IPS-18c (cell line): Measurements from ENCODE around the gene MYOZ3.

Experiments used
- H3K4me3 ChIP-seq: 2 replicates; pipeline ENCODE4 v1.7.0; 2013; ENCODE audit warnings: low read depth, mild to moderate bottlenecking, low read length, moderate library complexity; ENCODE audit not compliant: insufficient read depth
- H3K9me3 ChIP-seq: one replicate; pipeline ENCODE4 v1.6.1; 2013; ENCODE audit warnings: mild to moderate bottlenecking, low read length, moderate library complexity; ENCODE audit not compliant: control insufficient read depth, insufficient read depth

MYOZ3 gene

DNA sequence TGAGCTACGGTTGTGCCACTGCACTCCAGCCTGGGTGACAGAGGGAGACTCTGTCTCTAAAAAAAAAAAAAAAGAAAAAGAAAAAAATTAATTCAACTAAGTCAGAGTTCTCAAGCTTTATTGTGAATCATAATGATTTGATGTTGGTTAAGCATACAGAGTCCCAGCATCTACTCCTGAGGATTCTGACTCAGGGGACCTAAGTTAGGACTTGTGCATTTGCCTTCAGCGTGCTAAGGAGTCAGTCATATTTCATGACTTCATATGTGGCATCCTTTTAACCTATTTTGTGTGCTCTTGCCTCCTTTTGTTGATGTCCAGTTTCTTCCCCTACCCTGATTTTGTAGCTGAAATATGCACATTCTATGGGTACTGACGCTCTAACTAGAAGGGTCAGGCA, 2.9 kb downstream of the MYOZ3 start:
- Histone ChIP-seq H3K4me3 (no peak overlapping the region), H3K9me3 (no peaks in the 10 kb centered on the region)

DNA sequence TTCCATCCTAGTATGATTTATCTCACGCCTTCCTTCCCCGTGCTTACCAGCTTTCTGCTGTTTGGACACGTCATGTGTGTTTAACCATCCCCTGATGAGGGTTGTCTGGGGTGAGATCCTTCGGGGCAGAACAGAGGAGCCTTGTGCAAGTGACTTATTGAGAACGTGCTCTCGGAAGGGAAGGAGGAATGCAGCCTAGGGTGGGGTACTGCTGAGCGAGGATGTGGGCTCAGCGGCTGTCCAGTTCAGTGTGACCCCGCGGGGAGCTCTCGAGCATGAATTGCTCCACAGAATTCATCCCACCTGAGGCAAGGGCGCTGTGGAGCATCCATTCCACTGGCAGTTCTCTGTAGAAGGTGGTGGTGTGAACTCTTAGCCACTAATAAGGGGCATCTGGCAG, 4.0 kb downstream of the MYOZ3 start:
- H3K9me3 ChIP-seq: no peaks in the 10 kb centered on the region
- no peak overlapping the region for H3K4me3 ChIP-seq

DNA sequence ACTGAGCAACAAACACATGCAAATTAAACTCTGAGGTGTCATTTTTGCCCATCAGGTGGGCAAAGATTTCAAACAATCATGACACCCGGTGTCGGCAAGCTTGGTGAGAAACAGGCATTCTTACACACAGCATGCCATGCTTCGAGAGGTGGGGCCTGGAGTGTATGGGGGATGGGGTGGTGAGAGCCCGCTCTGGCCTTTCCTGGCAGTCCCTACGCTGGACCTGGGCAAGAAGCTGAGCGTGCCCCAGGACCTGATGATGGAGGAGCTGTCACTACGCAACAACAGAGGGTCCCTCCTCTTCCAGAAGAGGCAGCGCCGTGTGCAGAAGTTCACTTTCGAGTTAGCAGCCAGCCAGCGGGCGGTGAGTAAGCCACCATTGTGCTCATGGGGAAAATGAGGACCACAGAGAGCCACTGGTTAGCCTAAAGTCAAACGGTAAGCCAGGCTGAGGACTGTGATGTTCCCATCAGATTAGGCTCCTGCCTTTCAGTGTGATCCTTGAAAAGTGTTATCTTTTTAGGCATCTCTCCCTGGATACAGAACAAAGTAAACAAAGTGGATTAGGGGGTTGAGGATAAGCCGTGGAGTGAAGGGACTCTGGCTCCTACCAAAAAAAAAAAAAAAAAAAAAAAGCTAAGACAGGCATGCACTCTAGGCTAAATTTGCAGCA, 9.4 kb downstream of the MYOZ3 start:
- H3K4me3 ChIP-seq: no peak overlapping the region; the same call in 1 of the 2 replicates
- H3K9me3 ChIP-seq: no peaks in the 10 kb centered on the region

DNA sequence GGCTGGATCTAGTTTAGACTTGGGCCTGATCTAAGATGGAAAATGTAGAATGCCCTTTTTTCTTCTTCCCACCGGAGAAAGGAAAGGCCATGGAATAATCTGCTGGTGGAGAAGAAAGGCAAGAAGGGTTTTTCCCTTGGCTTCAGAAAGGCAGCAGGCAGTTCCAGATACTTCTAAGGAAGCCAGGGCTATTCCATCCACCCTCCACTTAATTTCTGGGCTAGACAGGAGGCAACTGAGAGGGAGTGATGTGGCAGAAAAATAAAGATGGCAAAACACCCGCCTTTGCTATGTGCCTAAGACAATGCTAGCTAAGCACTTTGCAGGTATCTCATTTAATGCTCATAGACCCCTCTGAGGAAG, 9.9 kb downstream of the MYOZ3 start:
- H3K4me3 ChIP-seq: peak overlapping the region; percentile 90
- H3K9me3 ChIP-seq: no peaks in the 10 kb centered on the region

DNA sequence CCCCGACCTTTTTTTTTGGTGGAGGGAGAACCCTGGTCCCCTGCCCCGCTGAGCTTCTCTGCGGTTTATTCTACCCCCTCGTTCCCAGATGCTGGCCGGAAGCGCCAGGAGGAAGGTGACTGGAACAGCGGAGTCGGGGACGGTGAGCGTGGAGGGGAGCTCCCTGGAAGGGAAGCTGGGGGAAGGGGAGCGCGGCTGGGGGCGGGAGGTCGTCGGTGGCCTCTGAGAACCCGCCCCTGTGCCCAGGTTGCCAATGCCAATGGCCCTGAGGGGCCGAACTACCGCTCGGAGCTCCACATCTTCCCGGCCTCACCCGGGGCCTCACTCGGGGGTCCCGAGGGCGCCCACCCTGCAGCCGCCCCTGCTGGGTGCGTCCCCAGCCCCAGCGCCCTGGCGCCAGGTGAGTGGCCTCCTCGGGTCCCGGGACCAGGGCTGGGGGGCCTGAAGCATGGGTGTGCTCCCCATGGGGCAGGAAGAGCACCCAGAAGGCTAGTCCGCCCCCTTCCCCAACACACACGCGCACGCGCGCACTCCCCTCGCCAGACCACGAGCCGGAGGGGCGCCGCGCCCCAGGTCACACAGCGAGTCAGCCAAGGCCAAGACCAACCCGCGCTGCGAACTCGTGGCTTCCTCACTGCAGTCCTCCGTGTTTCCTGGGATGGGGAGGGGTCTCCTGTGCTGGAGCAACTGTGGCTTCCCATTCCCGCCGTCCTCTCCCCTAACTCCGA, 10.6 kb downstream of the MYOZ3 start:
- no peaks in the 10 kb centered on the region for H3K9me3 ChIP-seq
- peak overlapping the region; percentile 90 for H3K4me3 ChIP-seq

DNA sequence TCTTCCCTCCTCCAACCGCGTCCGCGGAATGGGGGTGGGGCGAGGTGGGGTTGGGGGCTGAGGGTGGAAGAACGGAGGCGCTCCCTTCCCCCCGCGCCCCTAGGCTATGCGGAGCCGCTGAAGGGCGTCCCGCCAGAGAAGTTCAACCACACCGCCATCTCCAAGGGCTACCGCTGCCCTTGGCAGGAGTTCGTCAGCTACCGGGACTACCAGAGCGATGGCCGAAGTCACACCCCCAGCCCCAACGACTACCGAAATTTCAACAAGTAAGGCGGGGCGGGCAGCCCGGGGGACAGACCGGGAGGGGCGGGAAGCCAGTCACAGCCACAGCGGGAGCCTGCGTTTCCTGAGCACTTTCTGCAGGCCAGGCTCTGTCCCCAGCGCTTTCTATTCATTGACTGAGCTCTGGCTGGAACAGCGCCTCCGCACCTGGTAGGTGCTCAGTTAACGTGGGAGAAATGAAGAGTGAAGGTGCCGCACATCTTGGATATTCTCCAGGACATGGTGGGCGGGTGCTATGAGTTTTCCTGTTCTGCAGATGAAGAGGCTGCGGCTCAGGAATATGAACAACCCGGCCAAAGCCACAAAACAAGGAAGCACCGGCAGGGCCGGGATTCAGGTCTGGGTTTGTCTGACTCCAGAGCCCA, 11.3 kb downstream of the MYOZ3 start:
- no peaks in the 10 kb centered on the region for H3K9me3 ChIP-seq
- peak overlapping the region; percentile 90 for H3K4me3 ChIP-seq

DNA sequence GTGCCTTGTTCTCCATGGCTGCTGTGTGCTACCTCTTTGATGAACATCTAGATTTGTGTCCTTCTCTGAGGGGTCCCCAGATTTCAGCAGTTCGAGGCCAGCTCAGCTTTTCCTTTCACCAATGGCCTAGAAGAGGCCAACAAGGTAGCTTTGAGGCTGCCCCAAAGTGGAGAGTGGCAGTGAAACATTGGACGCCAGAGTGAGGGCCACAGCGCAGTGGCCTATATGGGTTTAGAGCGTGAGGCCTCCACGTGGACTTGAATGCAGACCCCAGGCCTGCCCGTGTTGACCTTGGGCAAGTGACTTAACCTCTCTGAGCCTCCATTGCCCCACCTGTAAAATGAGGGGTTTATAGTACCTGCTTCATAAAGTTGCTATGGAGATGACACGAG, 11.8 kb downstream of the MYOZ3 start:
- Histone ChIP-seq H3K9me3 (no peaks in the 10 kb centered on the region), H3K4me3 (peak overlapping the region; percentile 90)

DNA sequence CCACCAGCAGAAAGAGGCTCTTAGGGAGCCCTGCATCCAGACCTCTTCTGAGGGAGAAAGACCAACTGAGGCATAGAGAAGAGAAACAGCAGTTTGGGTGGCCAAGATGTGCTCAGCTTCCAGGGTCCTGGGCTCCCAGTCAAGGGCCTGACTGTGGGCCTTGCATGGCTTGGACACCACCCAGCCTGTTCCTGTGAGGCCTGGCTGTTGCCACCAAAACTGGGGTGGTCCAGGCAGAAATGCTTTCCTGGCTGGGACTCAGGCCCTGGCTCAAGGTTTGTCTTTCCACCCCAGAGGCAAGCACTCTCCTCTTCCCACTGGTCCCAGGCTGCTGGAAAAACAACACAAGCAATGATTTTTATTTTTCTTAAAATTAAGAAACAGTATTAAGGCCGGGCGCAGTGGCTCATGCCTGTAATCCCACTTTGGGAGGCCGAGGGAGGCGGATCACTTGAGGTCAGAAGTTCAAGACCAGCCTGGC, 13.3 kb downstream of the MYOZ3 start:
- Histone ChIP-seq H3K9me3 (no peaks in the 10 kb centered on the region), H3K4me3 (no peak overlapping the region)

DNA sequence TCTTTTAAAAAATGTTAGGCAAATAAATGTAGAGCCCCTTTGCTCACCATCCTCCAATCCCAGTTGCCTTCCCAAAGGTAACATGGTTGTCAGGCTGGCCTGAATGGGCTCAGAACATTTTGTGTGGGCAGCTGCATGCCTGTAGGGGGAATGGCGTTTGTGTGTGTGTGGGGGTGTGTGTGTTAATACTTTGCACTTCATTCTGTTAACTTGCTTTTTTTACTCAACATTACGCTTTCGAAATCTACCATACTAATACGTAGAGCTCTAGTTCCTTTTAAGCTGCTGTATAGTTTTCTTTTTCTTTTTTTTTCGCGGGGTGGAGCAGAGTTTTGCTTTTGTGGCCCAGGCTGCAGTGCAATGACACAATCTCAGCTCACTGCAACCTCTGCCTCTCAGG, 14.0 kb downstream of the MYOZ3 start:
- Histone ChIP-seq H3K9me3 (no peaks in the 10 kb centered on the region), H3K4me3 (no peak overlapping the region)

DNA sequence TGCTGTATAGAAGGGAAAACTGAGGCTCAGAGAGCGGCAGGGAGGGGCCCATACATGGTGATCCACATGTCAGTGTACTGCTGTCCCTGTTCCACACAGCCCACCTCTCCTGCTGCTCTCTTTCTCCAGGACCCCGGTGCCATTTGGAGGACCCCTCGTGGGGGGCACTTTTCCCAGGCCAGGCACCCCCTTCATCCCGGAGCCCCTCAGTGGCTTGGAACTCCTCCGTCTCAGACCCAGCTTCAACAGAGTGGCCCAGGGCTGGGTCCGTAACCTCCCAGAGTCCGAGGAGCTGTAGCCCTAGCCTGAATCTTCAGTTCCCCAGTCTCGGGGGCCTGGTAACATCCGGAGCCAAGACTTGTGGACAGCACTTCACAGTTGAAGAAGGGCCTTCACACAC, 15.5 kb downstream of the MYOZ3 start:
- Histone ChIP-seq H3K9me3 (no peaks in the 10 kb centered on the region), H3K4me3 (no peak overlapping the region)

DNA sequence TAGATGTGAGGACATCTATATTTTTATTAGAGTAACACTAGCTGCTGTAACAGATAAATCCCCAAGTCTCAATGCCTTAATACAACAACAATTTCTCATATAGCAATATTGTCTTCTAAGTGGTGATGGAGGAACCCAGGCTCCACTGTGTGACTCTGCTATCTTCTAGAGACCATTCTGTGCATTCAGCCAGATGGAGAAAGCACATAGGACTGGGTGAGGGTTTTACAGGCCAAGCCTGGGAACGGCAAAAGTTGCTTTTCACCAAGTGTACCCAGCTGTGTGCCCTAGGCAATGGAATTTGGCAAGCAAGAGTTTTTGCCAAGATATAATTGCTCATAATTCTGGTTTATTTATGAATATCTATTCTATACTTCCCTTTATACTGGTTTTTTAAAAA, 28.1 kb downstream of the MYOZ3 start:
- H3K4me3 ChIP-seq: no peak overlapping the region
- H3K9me3 ChIP-seq: no peaks in the 10 kb centered on the region

DNA sequence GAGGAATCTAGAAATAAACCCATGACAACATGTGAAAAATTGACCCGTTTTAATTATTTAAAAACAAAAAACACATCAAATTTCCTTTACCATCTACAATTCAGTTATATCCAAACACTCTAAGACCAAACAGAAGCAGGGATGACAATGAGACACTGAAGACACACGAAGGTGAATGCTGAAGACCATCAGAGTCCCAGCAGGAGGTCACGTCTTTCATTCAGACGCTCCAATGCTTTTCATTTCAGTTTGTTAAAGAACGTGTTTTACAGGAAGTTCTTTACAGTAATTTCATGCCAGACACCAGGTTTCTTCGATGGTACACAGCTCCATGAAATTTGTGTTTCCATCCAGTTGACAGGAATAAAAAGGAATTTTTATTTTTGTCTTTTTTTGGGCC, 29.7 kb downstream of the MYOZ3 start:
- no peaks in the 10 kb centered on the region for H3K9me3 ChIP-seq
- no peak overlapping the region for H3K4me3 ChIP-seq

DNA sequence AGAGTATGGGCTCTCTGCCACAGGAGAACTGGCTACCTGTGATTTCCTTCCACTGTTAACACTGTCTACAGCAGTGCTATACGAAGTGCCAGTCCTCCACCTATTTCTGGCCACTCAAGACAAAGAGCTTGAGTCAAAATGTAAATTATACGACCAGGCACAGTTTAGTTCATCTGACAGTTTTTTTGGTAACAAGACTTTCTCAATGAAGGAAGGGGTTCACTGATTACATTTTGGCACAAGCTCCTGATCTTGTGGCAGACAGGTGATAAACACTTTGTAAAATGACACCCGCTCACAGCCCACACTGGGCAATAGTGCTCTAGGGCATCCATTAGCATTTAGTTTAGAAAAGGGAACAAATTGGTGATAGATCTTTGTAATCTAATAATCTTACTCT, 31.2 kb downstream of the MYOZ3 start:
- Histone ChIP-seq H3K9me3 (peaks cover 2% of the 10 kb centered on the region), H3K4me3 (no peak overlapping the region)

DNA sequence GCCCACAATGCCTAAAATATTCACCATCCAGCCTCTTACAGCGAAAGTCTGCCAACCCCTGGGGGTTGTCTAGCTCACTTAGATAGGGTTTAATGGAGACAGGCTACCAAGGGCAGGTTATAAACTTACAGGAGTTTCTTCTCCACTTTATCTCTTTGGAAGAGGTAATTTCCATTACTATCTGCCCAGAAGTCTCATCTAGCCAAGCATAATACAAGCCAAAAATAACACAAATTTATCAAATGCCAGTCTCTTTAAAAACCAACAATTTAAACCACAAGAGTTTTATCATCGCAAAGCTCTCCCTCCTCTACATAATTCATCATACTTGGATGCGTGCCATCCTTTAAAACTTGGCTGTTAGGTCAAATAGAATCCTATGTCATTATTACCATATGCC, 33.6 kb downstream of the MYOZ3 start:
- no peak overlapping the region for H3K4me3 ChIP-seq
- peaks cover 6% of the 10 kb centered on the region for H3K9me3 ChIP-seq

DNA sequence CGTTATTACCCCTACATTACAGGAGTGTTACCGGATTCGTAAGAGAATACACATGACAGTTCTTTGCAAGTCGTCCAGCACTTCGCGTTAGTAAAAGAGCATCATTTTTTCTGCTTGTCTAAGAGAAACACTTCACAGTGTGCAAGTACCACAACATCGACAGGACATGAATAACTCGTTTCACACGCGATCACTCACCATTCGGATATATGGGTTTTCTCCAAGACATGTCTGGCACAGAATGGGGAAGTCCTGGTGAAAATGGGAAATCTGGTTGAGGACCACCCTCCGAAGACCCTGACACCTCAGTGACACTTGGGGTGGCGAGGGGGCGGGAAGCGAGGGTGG, 39.2 kb downstream of the MYOZ3 start:
- Histone ChIP-seq H3K9me3 (peaks cover 6% of the 10 kb centered on the region), H3K4me3 (peak overlapping the region; percentile 99)

DNA sequence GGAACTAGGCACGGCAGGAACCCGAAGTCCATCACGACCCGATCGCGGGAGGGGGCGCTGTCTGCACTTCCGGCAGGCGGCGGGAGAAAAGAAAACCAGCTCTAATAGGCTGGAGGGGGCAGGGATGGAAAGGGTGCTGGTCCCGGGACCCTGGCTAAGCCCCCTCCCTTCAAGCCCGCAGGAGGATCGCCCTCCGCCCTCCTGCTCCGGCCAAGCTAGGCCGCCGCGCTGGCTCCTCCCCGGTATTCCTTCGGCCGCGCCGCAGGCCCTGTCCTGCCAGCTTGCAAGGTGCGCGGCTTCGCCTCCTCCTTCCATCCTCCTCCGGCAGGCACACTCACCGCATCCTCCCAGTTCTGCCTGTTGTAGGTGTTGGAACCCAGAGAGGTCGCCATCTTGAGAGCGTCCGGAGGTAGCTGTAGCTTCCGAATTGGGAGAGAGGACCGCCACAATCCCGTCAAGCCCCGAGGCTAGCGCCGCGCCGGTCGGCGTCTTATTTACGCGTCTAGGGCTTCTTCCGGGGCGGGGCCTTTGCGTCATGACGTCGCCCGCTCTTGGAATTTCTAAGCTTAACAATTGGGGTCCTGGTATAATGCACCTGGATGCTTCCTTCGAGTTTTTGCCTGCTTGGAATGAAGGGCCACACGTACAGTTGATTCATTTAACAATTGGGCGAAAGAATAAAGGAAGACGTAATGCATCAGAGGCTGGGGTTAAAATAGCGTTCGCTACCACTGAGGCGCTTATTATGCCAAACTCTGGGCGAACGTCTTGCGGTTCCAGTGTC, 39.7 kb downstream of the MYOZ3 start, which contains the start of gene RBM22:
RBM22 (minus strand) TSS at position 469 of the 784 bp plus-strand sequence; CDS start at position 392, 77 bp downstream.
- peaks cover 6% of the 10 kb centered on the region for H3K9me3 ChIP-seq
- H3K4me3 ChIP-seq: peak within 1 kb of the TSS; percentile 99

DNA sequence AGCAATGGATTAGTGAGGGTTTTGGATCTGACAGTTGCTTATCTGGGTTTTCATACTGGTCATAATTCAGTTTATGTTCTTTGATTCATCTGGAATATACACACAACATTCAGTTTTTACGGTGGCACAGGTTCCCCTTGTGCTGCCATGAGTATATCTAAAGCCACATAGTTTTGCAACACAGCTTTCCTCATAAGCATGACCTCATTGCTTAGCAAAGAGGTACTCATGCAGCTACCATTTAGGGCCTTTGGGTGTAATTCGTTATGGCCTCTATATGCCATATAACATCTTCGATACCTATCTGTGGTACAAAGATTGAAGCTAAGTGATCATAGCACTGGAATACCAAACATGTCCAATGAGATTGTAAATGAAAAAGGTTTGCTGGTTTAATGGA, 42.7 kb downstream of the MYOZ3 start:
- peaks cover 3% of the 10 kb centered on the region for H3K9me3 ChIP-seq

More for the DNA sequence above, 42.7 kb downstream of the MYOZ3 start:
- H3K4me3 ChIP-seq: no peak overlapping the region
